Keratinocyte (primary cell): Measurements from ENCODE around the gene SMU1. TPM values are rescaled to one million over a fixed set of nuclear protein-coding genes. Genes with fewer than 3 reads are reported as not detected.

Experiments used
- DNase-seq: peaks from one replicate; pipeline ENCODE4 v3.0.0-alpha.2; 2011; ENCODE audit warnings: low read depth, missing footprints, low spot score
- FAIRE-seq: peaks from 2 replicates; lab custom pipeline; 2011; peaks lifted over from hg19 to GRCh38; lab: Jason Lieb, UNC
- H2AFZ ChIP-seq: 2 replicates; pipeline ENCODE4 v1.6.0; 2012; ENCODE audit warnings: low read length, control low read depth, inconsistent platforms; ENCODE audit not compliant: control insufficient read depth
- H3K27ac ChIP-seq: 2 replicates; pipeline ENCODE4 v1.5.1; 2011; ENCODE audit warnings: low read length; ENCODE audit not compliant: control insufficient read depth, insufficient read depth
- H3K27me3 ChIP-seq: 3 replicates; pipeline ENCODE4 v1.6.0; 2011; ENCODE audit warnings: low read length; ENCODE audit not compliant: control insufficient read depth, insufficient read depth; ENCODE audit errors: extremely low read depth
- H3K36me3 ChIP-seq, 2 experiments: 2 replicates in 1 of 2; 3 replicates in 1 of 2; pipeline ENCODE4 v1.5.1; 2011; ENCODE audit warnings: low read length in 2 of 2, mild to moderate bottlenecking in 1 of 2; ENCODE audit not compliant: control insufficient read depth in 2 of 2, insufficient read depth in 2 of 2; ENCODE audit errors: extremely low read depth in 1 of 2
- H3K4me1 ChIP-seq: 3 replicates; pipeline ENCODE4 v1.5.1; 2011; ENCODE audit warnings: low read length; ENCODE audit not compliant: control insufficient read depth, insufficient read depth; ENCODE audit errors: extremely low read depth
- H3K4me2 ChIP-seq: 3 replicates; pipeline ENCODE4 v1.6.0; 2011; ENCODE audit warnings: low read depth, low read length; ENCODE audit not compliant: control insufficient read depth, insufficient read depth; ENCODE audit errors: extremely low read depth
- H3K4me3 ChIP-seq, 3 experiments: fragments of 200-600 bp in 1 of 3; sonication (generic) in 1 of 3; 2 replicates in 2 of 3; 3 replicates in 1 of 3; pipeline ENCODE4 v1.5.1; 2011 to 2016; ENCODE audit warnings: low read length in 3 of 3, mild to moderate bottlenecking in 3 of 3, control low read depth in 2 of 3, inconsistent platforms in 1 of 3, low read depth in 1 of 3, mixed read lengths in 1 of 3, mixed run types in 1 of 3, moderate library complexity in 1 of 3; ENCODE audit not compliant: control insufficient read depth in 2 of 3, insufficient read depth in 2 of 3; ENCODE audit errors: extremely low read depth in 1 of 3
- H3K79me2 ChIP-seq: 2 replicates; pipeline ENCODE4 v1.6.0; 2012; ENCODE audit warnings: low read length; ENCODE audit not compliant: control insufficient read depth, insufficient read depth
- H3K9ac ChIP-seq: 3 replicates; pipeline ENCODE4 v1.6.0; 2011; ENCODE audit warnings: low read length; ENCODE audit not compliant: control insufficient read depth, insufficient read depth; ENCODE audit errors: extremely low read depth
- H3K9me1 ChIP-seq: 3 replicates; pipeline ENCODE4 v1.6.0; 2011; ENCODE audit warnings: low read length; ENCODE audit not compliant: control insufficient read depth, insufficient read depth; ENCODE audit errors: extremely low read depth
- H3K9me3 ChIP-seq: 2 replicates; pipeline ENCODE4 v1.5.1; 2012; ENCODE audit warnings: low read depth, low read length; ENCODE audit not compliant: control insufficient read depth
- H4K20me1 ChIP-seq: 3 replicates; pipeline ENCODE4 v1.6.0; 2011; ENCODE audit warnings: low read length; ENCODE audit not compliant: control insufficient read depth, insufficient read depth; ENCODE audit errors: extremely low read depth
- CTCF ChIP-seq, 3 experiments: IDR thresholded peaks in 1 of 3; conservative IDR thresholded peaks in 1 of 3; optimal IDR thresholded peaks in 1 of 3; 2 replicates in 2 of 3; 3 replicates in 1 of 3; pipeline versions ENCODE3 to v1.5.1; 2011; ENCODE audit warnings: low read length in 3 of 3, mild to moderate bottlenecking in 3 of 3, moderate library complexity in 2 of 3, control low read depth in 1 of 3, inconsistent platforms in 1 of 3; ENCODE audit not compliant: insufficient read depth in 2 of 3; ENCODE audit errors: extremely low read depth in 1 of 3
- EZH2 ChIP-seq: IDR thresholded peaks from one replicate; pipeline ENCODE4 v1.6.1; 2012; ENCODE audit warnings: inconsistent platforms, mild to moderate bottlenecking, low read length, moderate library complexity
- dilution Hi-C: fragments of 300-500 bp; cut with MboI; formaldehyde crosslinking; loops from one replicate; pipeline ENCODE4 v1.7.0; 2020; ENCODE audit warnings: low sequenced_read_pairs; ENCODE audit not compliant: extremely low pct_ligation_motif_present
- polyA plus RNA-seq, 5 experiments: library from polyadenylated mRNA; depleted of rRNA in 3 of 5; stranded (reverse) in 3 of 5; stranded (forward) in 1 of 5; unstranded in 1 of 5; fragments of >200 nt; gene quantifications; 1 replicate in 1 of 5; 2 replicates in 3 of 5; 3 replicates in 1 of 5; pipeline versions ENCODE4 v1.2.1 to v1.2.3, GENCODE V29; 2011 to 2012; ENCODE audit warnings: missing spikeins in 2 of 5, low read depth in 1 of 5, low replicate concordance in 1 of 5

The SMU1 gene
- polyA plus RNA-seq, 1 donor (not counting 4 experiments of a cell fraction or from before 2014, with no cell fraction given) = 20.3 TPM

- dilution Hi-C loops = no loop called here
- peaks cover 35% of the 10 kb centered on the region for H3K4me1 ChIP-seq
- H4K20me1 ChIP-seq = no peaks in the 10 kb centered on the region
- no peaks in the 10 kb centered on the region for H3K9me3 ChIP-seq
- H3K27ac ChIP-seq = no peak overlapping the region
- no peak overlapping the region for H3K9ac ChIP-seq
- no peak overlapping the region for H3K4me2 ChIP-seq
- DNase-seq (no peak), FAIRE-seq (no peak)
- no peak overlapping the region for H2AFZ ChIP-seq
- no peaks in the 10 kb centered on the region for H3K36me3 ChIP-seq
- no peaks in the 10 kb centered on the region for H3K27me3 ChIP-seq
- no peak overlapping the region for H3K4me3 ChIP-seq
- H3K9me1 ChIP-seq = no peaks in the 10 kb centered on the region
- no peaks in the 10 kb centered on the region for H3K79me2 ChIP-seq
- TF ChIP-seq CTCF (optimal IDR thresholded peaks at IDR 0.05 in 1 of 3, IDR thresholded peaks at IDR 0.05 in 1 of 3, conservative IDR thresholded peaks at IDR 0.05 in 1 of 3; ENCODE audit: extremely low read depth in 1 of 3, insufficient read depth in 2 of 3, low read length in 3 of 3) = no peak
- no peak for TF ChIP-seq EZH2
These were observed 27.9 kb upstream of the SMU1 start for GRCh38 chr9:33104401-33104800.

GRCh38 chr9:33103501-33104281 lies 27.2 kb upstream of the SMU1 start:
- Histone ChIP-seq H4K20me1 (no peaks in the 10 kb centered on the region), H3K27ac (no peak overlapping the region), H3K36me3 (no peaks in the 10 kb centered on the region), H3K9me1 (no peaks in the 10 kb centered on the region), H3K79me2 (no peaks in the 10 kb centered on the region), H3K9ac (no peak overlapping the region), H3K4me2 (no peak overlapping the region), H3K4me3 (no peak overlapping the region), H3K4me1 (peaks cover 35% of the 10 kb centered on the region), H3K9me3 (no peaks in the 10 kb centered on the region), H2AFZ (no peak overlapping the region), H3K27me3 (no peaks in the 10 kb centered on the region)
- dilution Hi-C loops = no loop called here
- DNase-seq = no peak
- TF ChIP-seq EZH2 (no peak), CTCF (optimal IDR thresholded peaks at IDR 0.05 in 1 of 3, IDR thresholded peaks at IDR 0.05 in 1 of 3, conservative IDR thresholded peaks at IDR 0.05 in 1 of 3; ENCODE audit: extremely low read depth in 1 of 3, insufficient read depth in 2 of 3, low read length in 3 of 3) (no peak)
- no peak for FAIRE-seq
